Measurements from ENCODE around the gene SAFB.

SAFB gene

DNA sequence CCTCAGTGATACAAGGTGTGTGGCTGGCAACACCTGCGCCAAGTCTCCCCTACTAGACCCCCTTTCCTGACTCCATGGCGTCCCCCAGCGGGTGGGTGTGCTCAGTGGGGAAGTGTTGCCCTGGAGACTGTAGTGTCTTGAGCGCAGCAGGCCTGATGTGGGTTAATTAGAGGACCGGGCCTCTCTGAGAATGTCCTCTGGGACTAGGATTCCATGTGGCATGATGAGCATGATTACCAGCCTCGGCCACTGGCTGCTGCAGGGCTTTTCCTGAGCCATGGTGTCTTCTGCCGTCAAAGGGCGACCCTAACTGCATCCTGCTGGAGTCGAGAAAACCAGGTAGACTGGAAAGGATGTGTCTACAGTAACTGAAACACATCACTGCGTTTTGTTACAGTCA, 29.4 kb downstream of the SAFB start:
- H3K27me3 Mint-ChIP-seq, result no peaks in the 10 kb centered on the region
- H3K4me3 Mint-ChIP-seq, result no peak overlapping the region
- H3K9me3 Mint-ChIP-seq, result no peaks in the 10 kb centered on the region
- DNase-seq, result no peak
- CTCF ChIA-PET, result no interaction called here
- no peaks in the 10 kb centered on the region for H3K4me1 Mint-ChIP-seq
- H3K27ac Mint-ChIP-seq, result no peak overlapping the region
- peaks cover 66% of the 10 kb centered on the region for H3K36me3 Mint-ChIP-seq

DNA sequence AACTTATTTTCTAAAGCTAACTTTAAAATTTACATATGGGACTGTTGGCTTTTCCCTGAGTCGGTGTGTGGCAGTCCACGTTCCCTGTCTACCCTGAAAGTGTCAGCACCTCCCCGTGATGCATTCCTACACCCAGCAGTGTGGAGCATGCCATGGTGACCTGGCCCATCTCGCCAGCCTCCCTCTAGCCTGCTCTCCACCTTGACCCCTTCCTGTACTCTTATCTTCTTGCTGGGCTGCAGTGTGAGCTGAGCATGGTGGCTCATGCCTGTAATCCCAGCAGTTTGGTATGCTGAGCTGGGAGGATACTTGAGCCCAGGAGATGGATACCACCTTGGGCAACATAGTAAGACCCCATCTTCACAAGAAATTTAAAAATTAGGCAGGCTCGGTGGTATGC, 32.0 kb downstream of the SAFB start:
- Mint-ChIP-seq H3K4me3 (no peak overlapping the region), H3K27ac (no peak overlapping the region), H3K27me3 (no peaks in the 10 kb centered on the region), H3K36me3 (peaks cover 61% of the 10 kb centered on the region), H3K9me3 (no peaks in the 10 kb centered on the region), H3K4me1 (no peaks in the 10 kb centered on the region)
- CTCF ChIA-PET, result no interaction called here
- DNase-seq, result no peak

DNA sequence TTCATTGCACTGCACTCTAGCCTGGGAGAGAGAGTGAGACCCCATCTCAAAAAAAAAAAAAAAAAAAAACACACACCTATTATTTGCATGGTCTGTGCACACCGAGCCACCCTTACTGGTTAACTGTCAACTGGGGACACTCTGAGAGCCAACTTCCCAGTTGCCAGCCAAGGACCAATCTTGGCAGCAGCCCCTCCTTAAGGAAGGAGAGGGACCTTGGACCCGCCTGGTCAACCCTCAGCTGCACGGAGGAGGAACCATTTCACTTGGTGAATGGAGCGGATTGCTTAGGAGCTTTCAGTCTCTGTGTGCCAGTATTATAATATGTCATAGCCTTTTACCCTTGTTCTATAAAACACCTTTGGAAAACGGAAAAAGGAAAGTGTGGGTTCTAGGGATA, 32.5 kb downstream of the SAFB start:
- Mint-ChIP-seq H3K4me1 (no peaks in the 10 kb centered on the region), H3K4me3 (no peak overlapping the region), H3K27me3 (no peaks in the 10 kb centered on the region), H3K9me3 (no peaks in the 10 kb centered on the region), H3K27ac (no peak overlapping the region), H3K36me3 (peaks cover 58% of the 10 kb centered on the region)
- CTCF ChIA-PET, result no interaction called here
- DNase-seq, result no peak

DNA sequence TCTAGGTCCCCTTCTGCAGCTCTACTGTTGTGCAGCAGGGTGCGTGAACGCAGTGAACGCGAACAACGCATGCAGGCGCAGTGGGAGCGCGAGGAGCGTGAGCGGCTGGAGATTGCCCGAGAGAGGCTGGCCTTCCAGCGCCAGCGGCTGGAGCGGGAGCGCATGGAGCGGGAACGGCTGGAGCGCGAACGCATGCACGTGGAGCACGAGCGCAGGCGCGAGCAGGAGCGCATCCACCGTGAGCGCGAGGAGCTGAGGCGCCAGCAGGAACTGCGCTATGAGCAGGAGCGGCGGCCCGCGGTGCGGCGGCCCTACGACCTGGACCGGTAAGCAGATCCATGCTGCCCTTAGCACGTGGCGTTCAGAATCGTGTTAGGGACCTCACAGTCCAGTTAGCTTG, 38.6 kb downstream of the SAFB start:
- H3K9me3 Mint-ChIP-seq, result no peaks in the 10 kb centered on the region
- CTCF ChIA-PET, result interaction anchor here (1.1 kb wide), 1 partner anchor 28 kb away, joined by 3 read pairs; the partner anchor contains the start of gene RPL36
- DNase-seq, result no peak
- no peaks in the 10 kb centered on the region for H3K4me1 Mint-ChIP-seq
- no peaks in the 10 kb centered on the region for H3K27me3 Mint-ChIP-seq
- H3K27ac Mint-ChIP-seq, result no peak overlapping the region
- H3K36me3 Mint-ChIP-seq, result peaks cover 56% of the 10 kb centered on the region
- H3K4me3 Mint-ChIP-seq, result no peak overlapping the region

DNA sequence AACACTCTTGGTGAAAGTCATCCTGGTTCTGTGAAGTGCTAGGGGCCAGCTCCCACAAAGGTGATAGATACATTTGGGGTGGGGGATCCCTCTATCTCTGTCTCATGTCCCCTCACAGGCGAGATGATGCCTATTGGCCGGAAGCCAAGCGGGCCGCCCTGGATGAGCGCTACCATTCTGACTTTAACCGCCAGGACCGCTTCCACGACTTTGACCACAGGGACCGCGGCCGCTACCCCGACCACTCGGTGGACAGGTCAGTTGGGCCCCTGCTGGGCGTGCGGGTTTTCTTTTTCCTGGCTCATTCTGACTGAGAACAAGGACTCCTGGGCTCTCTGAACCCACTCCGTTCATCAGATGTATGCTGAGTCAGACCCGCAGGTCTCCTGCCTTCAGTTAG, 41.0 kb downstream of the SAFB start:
- Mint-ChIP-seq H3K9me3 (no peaks in the 10 kb centered on the region), H3K4me3 (no peak overlapping the region), H3K4me1 (no peaks in the 10 kb centered on the region), H3K27ac (no peak overlapping the region), H3K27me3 (no peaks in the 10 kb centered on the region), H3K36me3 (peaks cover 60% of the 10 kb centered on the region)
- CTCF ChIA-PET, result no interaction called here
- DNase-seq, result no peak

DNA sequence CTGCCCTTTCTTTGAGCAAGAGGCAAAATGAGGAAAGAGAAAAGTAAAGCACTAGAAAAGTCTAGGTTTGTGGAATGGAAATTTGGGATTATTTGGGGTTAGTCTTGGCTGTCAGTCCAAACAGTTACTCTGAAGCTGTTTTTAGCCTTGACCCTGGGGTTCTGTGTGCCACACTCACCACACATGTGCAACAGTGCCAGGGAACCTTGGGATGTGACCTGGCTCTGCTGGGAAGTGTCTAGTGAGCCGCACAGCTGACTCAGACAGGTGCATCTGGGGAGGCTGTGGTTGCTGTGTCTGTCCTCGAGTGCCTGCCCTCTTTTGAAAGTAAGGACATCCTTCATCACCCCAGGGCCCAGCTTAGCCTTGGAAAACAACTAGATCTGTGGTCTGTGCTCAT, 41.6 kb downstream of the SAFB start:
- peaks cover 57% of the 10 kb centered on the region for H3K36me3 Mint-ChIP-seq
- H3K4me1 Mint-ChIP-seq, result no peaks in the 10 kb centered on the region
- CTCF ChIA-PET, result no interaction called here

DNA sequence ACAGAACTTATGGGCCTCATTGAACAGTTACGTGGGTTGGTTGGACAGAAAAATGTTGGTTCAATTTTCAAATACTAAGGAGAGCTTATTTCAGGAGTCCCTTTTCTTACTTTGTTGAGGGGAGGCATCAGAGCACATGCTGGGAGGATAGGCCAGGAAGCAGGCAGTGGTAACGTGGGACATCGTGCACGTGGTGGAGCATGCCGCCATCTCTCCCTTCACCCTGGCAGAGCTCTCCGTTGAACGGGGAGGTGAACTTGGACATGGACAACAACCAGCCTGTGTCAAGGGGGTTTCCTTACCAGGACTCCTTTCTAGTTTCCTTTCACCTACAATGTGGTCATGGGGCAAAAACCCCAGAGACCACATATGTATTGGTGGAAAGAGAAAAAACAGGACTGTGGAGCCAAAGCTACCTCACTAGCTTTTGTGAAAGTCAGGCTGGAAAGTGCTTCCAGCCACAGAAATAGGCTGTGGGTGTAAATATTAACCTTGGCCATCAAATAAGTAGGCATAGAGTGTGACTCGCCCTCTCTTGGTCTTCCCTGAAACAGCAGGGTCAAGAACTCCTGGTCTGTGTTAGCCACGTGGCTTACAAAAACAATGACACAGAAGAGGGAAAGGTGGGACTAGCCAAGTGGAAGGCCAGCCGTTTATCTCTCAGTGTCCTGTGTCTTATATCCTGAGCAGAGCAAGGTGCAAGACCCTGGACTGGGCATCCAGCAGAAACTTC, 43.1 kb downstream of the SAFB start:
- Mint-ChIP-seq H3K4me1 (peaks cover 2% of the 10 kb centered on the region), H3K27ac (peak overlapping the region; percentile 42), H3K4me3 (no peak overlapping the region), H3K27me3 (no peaks in the 10 kb centered on the region), H3K36me3 (peaks cover 56% of the 10 kb centered on the region), H3K9me3 (no peaks in the 10 kb centered on the region)
- DNase-seq, result no peak
- CTCF ChIA-PET, result no interaction called here

More for the DNA sequence above, 41.6 kb downstream of the SAFB start:
- Mint-ChIP-seq H3K4me3 (no peak overlapping the region), H3K27ac (no peak overlapping the region), H3K27me3 (no peaks in the 10 kb centered on the region), H3K9me3 (no peaks in the 10 kb centered on the region)
- no peak for DNase-seq

DNA sequence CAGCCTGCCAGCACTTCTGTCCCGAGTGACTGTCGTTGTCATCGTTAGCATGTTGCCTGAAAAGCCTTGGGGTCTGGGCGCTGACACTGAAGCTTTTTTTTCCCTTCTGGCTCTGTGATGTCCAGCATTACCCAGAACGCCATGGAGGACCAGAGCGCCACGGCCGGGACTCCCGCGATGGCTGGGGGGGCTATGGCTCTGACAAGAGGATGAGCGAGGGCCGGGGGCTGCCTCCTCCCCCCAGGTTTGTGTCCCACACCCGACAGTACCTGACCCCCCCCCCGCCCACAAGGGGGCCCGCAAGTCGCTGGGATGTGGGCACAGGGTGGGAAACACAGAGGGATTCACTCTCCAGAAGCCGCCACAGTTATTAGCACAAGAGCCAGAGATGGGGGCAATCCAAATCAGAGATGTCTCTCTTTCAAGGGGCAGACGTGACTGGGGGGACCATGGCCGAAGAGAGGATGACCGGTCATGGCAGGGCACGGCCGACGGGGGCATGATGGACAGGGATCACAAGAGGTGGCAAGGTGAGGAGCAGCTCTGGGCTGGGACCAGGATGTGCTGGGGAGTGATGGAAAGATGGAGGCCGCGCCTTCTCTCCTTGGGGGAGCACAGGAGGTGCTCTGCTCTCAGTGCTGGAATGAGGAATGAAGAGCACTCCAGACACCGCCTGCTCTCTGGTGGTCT, 44.2 kb downstream of the SAFB start:
- CTCF ChIA-PET, result no interaction called here
- Mint-ChIP-seq H3K36me3 (peaks cover 55% of the 10 kb centered on the region), H3K9me3 (no peaks in the 10 kb centered on the region)

DNA sequence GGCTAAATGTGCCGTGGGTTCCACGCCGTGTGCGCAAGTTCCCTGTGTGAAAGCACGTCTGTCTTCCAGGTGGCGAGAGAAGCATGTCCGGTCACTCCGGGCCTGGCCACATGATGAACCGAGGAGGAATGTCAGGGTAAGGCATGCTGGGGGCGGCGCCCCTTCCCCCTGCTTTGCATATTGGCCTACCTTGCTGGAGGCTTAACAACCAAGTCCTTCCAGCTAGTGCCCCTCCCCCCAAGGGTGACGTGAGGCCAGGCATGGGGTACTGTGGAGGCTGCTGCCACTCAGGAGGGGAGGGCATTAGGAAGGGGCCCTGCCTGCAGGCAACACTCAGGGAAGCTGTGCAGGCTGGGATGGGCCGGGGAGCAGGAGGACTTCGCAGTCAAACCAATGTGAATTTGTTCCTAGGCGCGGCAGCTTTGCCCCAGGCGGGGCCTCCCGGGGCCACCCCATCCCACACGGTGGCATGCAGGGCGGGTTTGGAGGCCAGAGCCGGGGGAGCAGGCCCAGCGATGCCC, 44.9 kb downstream of the SAFB start:
- DNase-seq, result no peak
- Mint-ChIP-seq H3K27ac (no peak overlapping the region), H3K4me1 (peaks cover 2% of the 10 kb centered on the region), H3K36me3 (peaks cover 54% of the 10 kb centered on the region), H3K4me3 (no peak overlapping the region), H3K27me3 (no peaks in the 10 kb centered on the region), H3K9me3 (no peaks in the 10 kb centered on the region)
- CTCF ChIA-PET, result no interaction called here

More for the DNA sequence above, 44.2 kb downstream of the SAFB start:
- Mint-ChIP-seq H3K27me3 (no peaks in the 10 kb centered on the region), H3K4me1 (peaks cover 2% of the 10 kb centered on the region), H3K27ac (no peak overlapping the region), H3K4me3 (no peak overlapping the region)
- no peak for DNase-seq

DNA sequence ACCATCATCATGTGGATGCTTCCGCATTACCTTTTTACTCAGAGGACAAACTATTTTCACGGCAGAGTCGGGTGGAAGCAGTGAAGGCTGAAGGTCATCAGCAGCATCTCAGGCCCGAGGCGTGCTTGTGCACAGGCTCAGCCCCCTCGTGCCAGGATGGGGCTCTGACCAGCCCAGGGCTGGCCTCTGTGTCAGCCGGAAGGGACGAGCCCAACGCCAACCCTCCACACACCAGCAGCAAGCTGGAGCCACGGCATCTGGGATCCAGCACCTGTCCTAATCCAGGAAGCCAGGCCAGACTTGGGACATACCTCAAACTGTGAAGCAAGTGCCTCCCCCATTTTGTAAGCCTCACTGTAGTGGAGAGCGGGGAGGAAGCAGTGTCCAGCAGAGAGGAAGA, 46.3 kb downstream of the SAFB start:
- H3K36me3 Mint-ChIP-seq, result peaks cover 55% of the 10 kb centered on the region
- CTCF ChIA-PET, result no interaction called here

DNA sequence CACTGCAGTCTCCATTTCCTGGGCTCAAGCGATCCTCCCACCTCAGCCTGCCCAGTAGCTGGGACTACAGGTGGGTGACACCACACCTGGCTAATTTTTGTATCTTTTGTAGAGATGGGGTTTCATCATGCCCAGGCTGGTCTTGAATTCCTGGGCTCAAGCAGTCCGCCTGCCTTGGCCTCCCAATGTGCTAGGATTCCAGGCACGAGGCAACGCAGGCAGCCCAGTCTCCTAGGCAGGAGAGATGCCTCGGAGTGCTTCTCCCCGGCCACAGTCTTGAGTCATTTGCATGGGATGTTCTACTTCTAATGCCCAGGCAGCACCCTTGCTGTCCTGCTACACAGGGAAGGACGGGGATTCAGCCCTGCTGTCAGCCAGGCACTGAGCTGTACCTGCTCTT, 48.7 kb downstream of the SAFB start:
- Mint-ChIP-seq H3K36me3 (peaks cover 37% of the 10 kb centered on the region), H3K27me3 (no peaks in the 10 kb centered on the region), H3K4me3 (no peak overlapping the region), H3K9me3 (no peaks in the 10 kb centered on the region), H3K4me1 (peaks cover 2% of the 10 kb centered on the region), H3K27ac (no peak overlapping the region)
- CTCF ChIA-PET, result no interaction called here
- no peak for DNase-seq

More for the DNA sequence above, 46.3 kb downstream of the SAFB start:
- H3K27ac Mint-ChIP-seq, result no peak overlapping the region
- H3K4me3 Mint-ChIP-seq, result no peak overlapping the region
- no peak for DNase-seq
- H3K9me3 Mint-ChIP-seq, result no peaks in the 10 kb centered on the region
- H3K27me3 Mint-ChIP-seq, result no peaks in the 10 kb centered on the region
- H3K4me1 Mint-ChIP-seq, result peaks cover 2% of the 10 kb centered on the region

DNA sequence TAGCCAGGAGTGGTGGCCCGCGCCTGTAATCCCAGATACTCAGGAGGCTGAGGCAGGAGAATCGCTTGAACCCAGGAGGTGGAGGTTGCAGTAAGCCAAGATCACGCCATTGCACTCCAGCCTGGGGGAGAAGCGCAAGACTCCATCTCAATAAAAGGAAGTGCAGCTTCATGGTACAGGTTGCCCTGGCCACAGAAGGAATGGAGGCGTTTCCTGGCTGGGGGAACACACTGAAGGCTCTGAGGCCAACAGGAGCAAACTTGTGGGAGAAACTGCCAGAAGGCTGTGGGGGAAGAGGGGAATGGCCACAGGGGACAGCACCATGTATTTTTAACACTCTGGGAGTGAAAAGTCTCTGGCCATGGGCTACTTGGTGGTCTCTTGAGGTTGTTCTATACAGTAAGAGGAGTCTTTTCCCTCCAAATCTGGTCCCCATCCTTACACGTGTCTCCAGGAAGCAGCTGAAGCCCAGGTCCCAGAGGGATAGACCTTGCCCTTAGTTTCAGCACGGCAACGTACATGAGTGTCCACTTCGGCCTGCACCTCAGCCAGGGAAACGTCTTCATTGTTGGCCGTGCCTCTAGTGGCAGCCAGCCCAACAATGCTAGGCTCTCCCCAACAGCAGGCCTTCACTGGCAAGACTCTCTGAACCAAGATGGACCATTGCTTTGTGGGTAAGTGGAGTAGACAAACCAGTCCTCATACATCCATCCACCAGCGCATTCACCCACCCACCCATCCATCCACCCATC, 50.0 kb downstream of the SAFB start:
- H3K27me3 Mint-ChIP-seq, result no peaks in the 10 kb centered on the region
- peaks cover 2% of the 10 kb centered on the region for H3K4me1 Mint-ChIP-seq
- H3K9me3 Mint-ChIP-seq, result no peaks in the 10 kb centered on the region
- H3K27ac Mint-ChIP-seq, result no peak overlapping the region
- DNase-seq, result no peak
- H3K36me3 Mint-ChIP-seq, result peaks cover 26% of the 10 kb centered on the region
- CTCF ChIA-PET, result no interaction called here
- no peak overlapping the region for H3K4me3 Mint-ChIP-seq

DNA sequence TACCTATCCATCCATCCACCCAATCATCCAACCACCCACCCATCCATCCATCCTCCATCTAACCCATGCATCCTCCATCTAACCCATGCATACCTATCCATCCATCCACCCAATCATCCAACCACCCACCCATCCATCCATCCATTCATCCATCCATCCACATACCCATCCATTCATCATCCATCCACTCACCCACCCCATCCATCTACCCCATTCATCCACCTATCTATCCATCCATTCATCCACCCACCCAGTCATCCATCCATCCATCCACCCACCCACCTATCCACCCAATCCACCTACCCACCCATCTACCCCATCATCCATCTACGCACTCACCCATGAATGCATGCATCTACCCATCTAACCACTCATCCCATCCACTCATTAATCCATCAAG, 50.9 kb downstream of the SAFB start:
- Mint-ChIP-seq H3K4me1 (peaks cover 2% of the 10 kb centered on the region), H3K9me3 (no peaks in the 10 kb centered on the region), H3K27ac (no peak overlapping the region), H3K27me3 (no peaks in the 10 kb centered on the region), H3K4me3 (no peak overlapping the region), H3K36me3 (peaks cover 23% of the 10 kb centered on the region)
- CTCF ChIA-PET, result no interaction called here
- DNase-seq, result no peak

DNA sequence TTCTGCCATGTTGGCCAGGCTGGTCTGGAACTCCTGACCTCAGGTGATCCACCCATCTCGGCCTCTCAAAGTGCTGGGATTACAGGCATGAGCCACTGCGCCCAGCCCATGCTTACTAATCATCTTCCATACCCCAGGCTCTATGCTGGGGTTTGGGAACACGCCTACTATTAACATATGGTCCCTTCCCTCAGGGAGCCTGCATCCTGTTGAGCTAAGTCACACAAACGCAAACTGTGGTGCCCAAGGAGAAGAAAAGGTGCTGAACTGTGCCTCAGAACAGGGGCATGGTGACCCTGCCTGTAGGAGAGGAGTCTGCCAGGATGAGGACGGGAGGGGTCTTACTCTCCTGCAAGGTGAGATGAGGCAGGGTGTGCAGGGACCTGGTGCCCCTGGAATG, 51.8 kb downstream of the SAFB start:
- CTCF ChIA-PET, result no interaction called here
- no peak overlapping the region for H3K4me3 Mint-ChIP-seq
- H3K27ac Mint-ChIP-seq, result no peak overlapping the region
- H3K4me1 Mint-ChIP-seq, result peaks cover 8% of the 10 kb centered on the region
- no peaks in the 10 kb centered on the region for H3K27me3 Mint-ChIP-seq
- H3K36me3 Mint-ChIP-seq, result peaks cover 20% of the 10 kb centered on the region
- DNase-seq, result no peak
- H3K9me3 Mint-ChIP-seq, result no peaks in the 10 kb centered on the region

Data from activated naive CD4-positive, alpha-beta T cell treated with anti-CD3 and anti-CD28 coated beads, Interleukin-2, amount 10 ng/mL, durations not matched to agents 7 days and 5 days (primary cell).